ENCODE data around the gene ULK4.

Gene ULK4

GRCh38 chr3:41690766-41691563 is 270.9 kb downstream of the ULK4 start (continued):
- TF ChIP-seq BCL6B (tag by site-specific recombination; IDR thresholded peaks at IDR 0.05) (peak; percentile 83), ZNF843 (tag by site-specific recombination; IDR thresholded peaks at IDR 0.05) (peak; percentile 68), TSHZ1 (tag by site-specific recombination; IDR thresholded peaks at IDR 0.05; ENCODE audit: borderline replicate concordance) (no peak), KLF7 (tag by site-specific recombination; IDR thresholded peaks at IDR 0.05; ENCODE audit: borderline replicate concordance) (no peak), ZNF398 (tag by site-specific recombination; IDR thresholded peaks at IDR 0.05) (peak; percentile 56; the same call in 1 of the 2 replicates), PATZ1 (tag by site-specific recombination; IDR thresholded peaks at IDR 0.05) (peak; percentile 36; the same call in 1 of the 2 replicates), ZXDB (tag by site-specific recombination; IDR thresholded peaks at IDR 0.05) (peak; percentile 88), ZNF280C (tag by site-specific recombination; IDR thresholded peaks at IDR 0.05) (no peak), OSR2 (tag by site-specific recombination; IDR thresholded peaks at IDR 0.05) (peak; percentile 41; the same call in 1 of the 2 replicates), REST (tag by site-specific recombination; IDR thresholded peaks at IDR 0.05) (no peak), PRDM10 (tag by site-specific recombination; IDR thresholded peaks at IDR 0.05) (peak; percentile 59), MYNN (tag by site-specific recombination; IDR thresholded peaks at IDR 0.05; ENCODE audit: borderline replicate concordance) (no peak), IKZF3 (tag by site-specific recombination; IDR thresholded peaks at IDR 0.05) (peak; percentile 22; the same call in 1 of the 2 replicates), ZNF416 (tag by site-specific recombination; IDR thresholded peaks at IDR 0.05) (no peak), ZNF112 (tag by site-specific recombination; IDR thresholded peaks at IDR 0.05) (no peak)
